ENCODE results near the gene KRT83.

DNA sequence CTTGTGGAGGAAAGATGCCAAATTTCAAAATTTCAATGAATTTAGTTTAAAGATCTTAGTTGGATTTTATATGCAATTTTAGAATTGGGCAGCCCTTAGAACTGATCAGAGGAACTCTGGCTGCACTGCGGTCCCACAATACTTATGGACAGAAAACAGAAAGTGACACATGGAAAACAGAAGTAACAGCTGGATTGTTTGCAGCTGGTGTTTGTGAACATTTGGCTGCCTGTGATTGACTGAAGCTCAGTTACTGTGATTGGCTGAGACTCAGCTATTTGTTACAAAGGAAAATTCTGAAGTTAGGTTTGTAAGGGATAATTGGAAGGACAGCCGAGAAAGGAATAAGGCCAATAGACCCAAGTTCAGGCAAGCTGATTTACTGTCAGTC is 56.8 kb downstream of the KRT83 start:
- TF ChIP-seq, protein P1, sequence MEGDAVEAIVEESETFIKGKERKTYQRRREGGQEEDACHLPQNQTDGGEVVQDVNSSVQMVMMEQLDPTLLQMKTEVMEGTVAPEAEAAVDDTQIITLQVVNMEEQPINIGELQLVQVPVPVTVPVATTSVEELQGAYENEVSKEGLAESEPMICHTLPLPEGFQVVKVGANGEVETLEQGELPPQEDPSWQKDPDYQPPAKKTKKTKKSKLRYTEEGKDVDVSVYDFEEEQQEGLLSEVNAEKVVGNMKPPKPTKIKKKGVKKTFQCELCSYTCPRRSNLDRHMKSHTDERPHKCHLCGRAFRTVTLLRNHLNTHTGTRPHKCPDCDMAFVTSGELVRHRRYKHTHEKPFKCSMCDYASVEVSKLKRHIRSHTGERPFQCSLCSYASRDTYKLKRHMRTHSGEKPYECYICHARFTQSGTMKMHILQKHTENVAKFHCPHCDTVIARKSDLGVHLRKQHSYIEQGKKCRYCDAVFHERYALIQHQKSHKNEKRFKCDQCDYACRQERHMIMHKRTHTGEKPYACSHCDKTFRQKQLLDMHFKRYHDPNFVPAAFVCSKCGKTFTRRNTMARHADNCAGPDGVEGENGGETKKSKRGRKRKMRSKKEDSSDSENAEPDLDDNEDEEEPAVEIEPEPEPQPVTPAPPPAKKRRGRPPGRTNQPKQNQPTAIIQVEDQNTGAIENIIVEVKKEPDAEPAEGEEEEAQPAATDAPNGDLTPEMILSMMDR (IDR thresholded peaks at IDR 0.05): no peak
- no peak for TF ChIP-seq POLR2AphosphoS5 (IDR thresholded peaks at IDR 0.05)

Data from prostate gland (tissue), 2 donors.